Gastroesophageal sphincter (tissue), 4 donors: Measurements from ENCODE around the gene WDFY1. TPM values are rescaled to one million over a fixed set of nuclear protein-coding genes. Genes with fewer than 3 reads are reported as not detected.

Source experiments
- ATAC-seq: fragments of 150-250 bp; one replicate; pipeline ENCODE4 v1.9.1; 2016; ENCODE audit warnings: mild to moderate bottlenecking, moderate library complexity
- H3K27ac ChIP-seq, 4 donors: fragments of 200-600 bp; sonication (generic) in 3 of 4; 1 replicate in 3 of 4; 2 replicates in 1 of 4; pipeline ENCODE4 v1.5.1; 2016 to 2019
- H3K27me3 ChIP-seq: fragments of 200-600 bp; sonication (generic); one replicate; pipeline ENCODE4 v1.5.1; 2019
- H3K36me3 ChIP-seq, 2 donors: fragments of 200-600 bp; sonication (generic); one replicate each; pipeline ENCODE4 v1.5.1; 2019; ENCODE audit warnings: control low read depth in 1 of 2
- H3K4me1 ChIP-seq, 3 donors: fragments of 200-600 bp; sonication (generic); 1 replicate in 2 of 3; 2 replicates in 1 of 3; pipeline ENCODE4 v1.5.1; 2016 to 2019; ENCODE audit warnings: control low read depth in 2 of 3
- H3K4me3 ChIP-seq, 2 donors: fragments of 200-600 bp; sonication (generic); one replicate each; pipeline ENCODE4 v1.5.1; 2019; ENCODE audit warnings: mild to moderate bottlenecking in 1 of 2, moderate library complexity in 1 of 2
- H3K9me3 ChIP-seq, 3 donors: fragments of 200-600 bp; sonication (generic); one replicate each; pipeline ENCODE4 v1.5.1; 2017 to 2019; ENCODE audit warnings: control low read depth in 2 of 3
- EP300 ChIP-seq: sonication (generic); formaldehyde crosslinking; IDR thresholded peaks from one replicate; pipeline ENCODE4 v1.6.1; 2017; ENCODE audit warnings: antibody characterized with exemption, mild to moderate bottlenecking
- POLR2A ChIP-seq, 2 donors: fragments of 450-650 bp; IDR thresholded peaks; one replicate each; pipeline ENCODE4 v1.6.1; 2017; ENCODE audit warnings: antibody characterized with exemption in 2 of 2, mild to moderate bottlenecking in 2 of 2, moderate library complexity in 1 of 2
- POLR2AphosphoS5 ChIP-seq: sonication (generic); formaldehyde crosslinking; IDR thresholded peaks from one replicate; pipeline ENCODE4 v1.6.1; 2017; ENCODE audit warnings: antibody characterized with exemption
- WGBS, 2 donors: methylation state at CpG; one replicate each; pipeline ENCODE4 v1.1.5; 2018; ENCODE audit warnings: low coverage in 1 of 2; 5-methylcytosine and 5-hydroxymethylcytosine counted together
- total RNA-seq, 4 donors: library from RNA; depleted of rRNA; stranded (reverse); fragments of >200 nt; gene quantifications; one replicate each; pipeline ENCODE4 v1.1.0, GENCODE V29; 2016
- TF ChIP-seq, protein P1 (sequence below), 4 experiments: fragments of 200-600 bp in 2 of 4; fragments of 450-650 bp in 2 of 4; sonication (generic) in 1 of 4; IDR thresholded peaks; one replicate each; pipeline ENCODE4 v1.5.1; 2017 to 2019; ENCODE audit warnings: antibody characterized with exemption in 4 of 4, mild to moderate bottlenecking in 2 of 4, moderate library complexity in 2 of 4

WDFY1 gene
- total RNA-seq, 4 donors from 2014 or later: 26.3 to 49.7 (median 39.3) TPM

DNA sequence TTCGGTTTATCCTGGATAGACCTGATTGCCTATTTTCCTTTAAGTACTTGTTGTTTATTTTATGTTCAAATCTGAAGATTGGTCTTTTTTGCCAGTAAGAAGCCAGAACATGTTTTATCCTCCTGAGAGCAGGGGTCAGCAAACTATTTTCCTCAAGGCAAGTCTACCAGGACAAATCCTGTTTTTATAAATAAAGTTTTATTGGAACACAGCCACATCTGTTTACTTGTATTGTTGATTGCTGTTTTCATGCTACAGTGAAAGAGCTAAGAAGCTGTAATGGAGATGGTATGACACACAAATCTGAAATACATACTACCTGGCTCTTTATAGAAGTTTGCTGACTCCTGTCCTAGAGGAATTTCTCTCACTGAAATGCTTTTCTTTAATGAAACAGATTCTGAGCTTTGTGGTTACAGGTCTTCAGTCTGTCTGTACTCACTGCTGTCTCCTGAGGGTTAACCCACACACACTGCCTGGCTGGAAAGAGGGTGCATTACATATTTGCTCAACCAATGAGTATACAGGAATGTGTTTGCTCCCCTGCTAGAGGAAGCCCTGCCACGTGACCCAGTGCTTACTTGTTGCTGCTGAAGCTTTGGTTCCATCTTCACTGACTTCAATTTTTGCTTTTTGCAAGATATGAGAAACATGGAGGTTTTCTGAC is 34.7 kb upstream of the WDFY1 start:
- 81 to 92% methylated on average over 2 of the region's 2 CpGs for WGBS, 2 donors
- no peaks in the 10 kb centered on the region for H3K9me3 ChIP-seq
- H3K27me3 ChIP-seq: no peaks in the 10 kb centered on the region
- H3K4me3 ChIP-seq: no peak overlapping the region
- peaks cover 0 to 19% of the 10 kb centered on the region in 2 donors for H3K36me3 ChIP-seq
- TF ChIP-seq POLR2A (IDR thresholded peaks at IDR 0.05) (no peak), EP300 (no peak)
- ATAC-seq: no peak
- H3K4me1 ChIP-seq: no peaks in the 10 kb centered on the region
- H3K27ac ChIP-seq: no peak overlapping the region

DNA sequence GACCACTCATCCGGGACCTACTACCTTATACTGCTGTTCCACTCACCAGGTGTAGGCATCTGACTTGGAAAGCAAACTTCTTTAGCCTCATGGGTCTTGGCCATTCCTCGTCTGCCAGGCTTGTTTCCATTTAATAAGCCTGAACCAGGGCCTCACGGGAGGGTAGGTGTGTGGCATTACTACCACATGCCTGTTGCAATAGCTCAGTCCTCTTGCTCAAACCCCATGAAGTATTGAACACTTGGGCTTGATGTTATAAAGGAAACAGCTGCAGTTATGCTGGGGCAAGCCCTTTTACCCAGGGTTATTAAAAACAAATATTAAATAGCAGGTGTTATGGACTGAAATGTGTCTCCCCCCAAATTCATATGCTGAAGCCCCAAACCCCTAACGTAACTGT is 33.3 kb upstream of the WDFY1 start:
- H3K27me3 ChIP-seq: no peaks in the 10 kb centered on the region
- H3K4me1 ChIP-seq: no peaks in the 10 kb centered on the region
- no peaks in the 10 kb centered on the region for H3K9me3 ChIP-seq
- H3K27ac ChIP-seq: no peak overlapping the region
- H3K4me3 ChIP-seq: no peak overlapping the region
- no peak for ATAC-seq
- WGBS, 2 donors: 88 to 93% methylated on average over 2 of the region's 4 CpGs
- TF ChIP-seq EP300: no peak
- peaks cover 0 to 8% of the 10 kb centered on the region in 2 donors for H3K36me3 ChIP-seq

DNA sequence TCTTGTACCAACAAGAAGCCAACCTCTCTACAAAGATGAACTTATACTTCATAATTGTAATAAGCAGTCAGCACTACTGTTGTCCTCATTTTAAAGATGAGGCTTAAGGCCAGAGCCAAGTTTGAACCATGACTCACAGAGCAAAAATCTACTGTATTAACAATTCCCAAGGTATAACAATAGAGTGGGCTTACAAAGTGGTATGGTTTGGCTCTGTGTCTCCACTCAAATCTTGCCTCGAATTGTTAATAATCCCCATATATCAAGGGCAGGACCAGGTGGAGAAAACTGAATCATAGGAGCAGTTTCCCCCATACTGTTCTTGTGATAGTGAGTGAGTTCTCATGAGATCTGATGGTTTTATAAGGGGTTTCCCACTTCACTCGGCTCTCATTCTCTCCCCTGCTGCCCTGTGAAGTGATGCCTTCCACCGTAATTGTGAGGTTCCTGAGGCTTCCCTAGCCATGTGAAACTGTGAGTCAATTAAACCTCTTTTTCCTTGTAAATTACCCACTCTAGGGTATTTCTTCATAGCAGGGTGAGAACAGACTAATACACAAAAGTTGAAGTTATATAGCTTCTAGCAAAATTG is 31.6 kb upstream of the WDFY1 start:
- H3K27me3 ChIP-seq: no peaks in the 10 kb centered on the region
- no peaks in the 10 kb centered on the region for H3K4me1 ChIP-seq
- no peak overlapping the region for H3K4me3 ChIP-seq
- ATAC-seq: no peak
- H3K27ac ChIP-seq: no peak overlapping the region
- H3K36me3 ChIP-seq: peaks cover 0 to 8% of the 10 kb centered on the region in 2 donors
- TF ChIP-seq POLR2A (IDR thresholded peaks at IDR 0.05) (no peak), POLR2AphosphoS5 (no peak), EP300 (no peak)
- TF ChIP-seq, protein P1, sequence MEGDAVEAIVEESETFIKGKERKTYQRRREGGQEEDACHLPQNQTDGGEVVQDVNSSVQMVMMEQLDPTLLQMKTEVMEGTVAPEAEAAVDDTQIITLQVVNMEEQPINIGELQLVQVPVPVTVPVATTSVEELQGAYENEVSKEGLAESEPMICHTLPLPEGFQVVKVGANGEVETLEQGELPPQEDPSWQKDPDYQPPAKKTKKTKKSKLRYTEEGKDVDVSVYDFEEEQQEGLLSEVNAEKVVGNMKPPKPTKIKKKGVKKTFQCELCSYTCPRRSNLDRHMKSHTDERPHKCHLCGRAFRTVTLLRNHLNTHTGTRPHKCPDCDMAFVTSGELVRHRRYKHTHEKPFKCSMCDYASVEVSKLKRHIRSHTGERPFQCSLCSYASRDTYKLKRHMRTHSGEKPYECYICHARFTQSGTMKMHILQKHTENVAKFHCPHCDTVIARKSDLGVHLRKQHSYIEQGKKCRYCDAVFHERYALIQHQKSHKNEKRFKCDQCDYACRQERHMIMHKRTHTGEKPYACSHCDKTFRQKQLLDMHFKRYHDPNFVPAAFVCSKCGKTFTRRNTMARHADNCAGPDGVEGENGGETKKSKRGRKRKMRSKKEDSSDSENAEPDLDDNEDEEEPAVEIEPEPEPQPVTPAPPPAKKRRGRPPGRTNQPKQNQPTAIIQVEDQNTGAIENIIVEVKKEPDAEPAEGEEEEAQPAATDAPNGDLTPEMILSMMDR (IDR thresholded peaks at IDR 0.05): no peak
- WGBS, 2 donors: 28 to 62% methylated on average over 3 of the region's 3 CpGs
- no peaks in the 10 kb centered on the region for H3K9me3 ChIP-seq

DNA sequence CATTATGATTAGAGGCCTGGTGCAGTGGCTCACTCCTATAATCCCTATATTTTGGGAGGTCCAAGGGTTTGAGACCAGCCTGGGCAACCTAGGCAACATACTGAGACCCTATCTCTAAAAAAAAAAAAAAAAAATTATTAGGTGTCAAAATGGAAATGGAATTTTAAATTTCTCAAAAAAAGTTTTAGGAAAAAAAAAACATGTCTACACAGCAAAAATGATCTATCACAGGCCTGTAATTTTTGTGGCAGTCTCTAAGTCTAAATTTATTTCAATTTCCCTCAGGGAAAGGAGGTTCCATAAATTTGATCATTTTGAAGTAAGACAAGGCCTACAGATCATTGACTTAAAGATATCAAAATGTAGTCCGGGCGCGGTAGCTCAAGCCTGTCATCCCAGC is 28.5 kb upstream of the WDFY1 start:
- no peak for ATAC-seq
- no peak overlapping the region for H3K4me3 ChIP-seq
- H3K27me3 ChIP-seq: no peaks in the 10 kb centered on the region
- TF ChIP-seq EP300 (no peak), POLR2AphosphoS5 (no peak), POLR2A (IDR thresholded peaks at IDR 0.05) (no peak)
- TF ChIP-seq, protein P1 (IDR thresholded peaks at IDR 0.05): no peak
- WGBS, 2 donors: 93% methylated on average over 3 of the region's 3 CpGs; no CpG with 5 or more reads in 1 of the 2 donors
- H3K27ac ChIP-seq: no peak overlapping the region
- H3K4me1 ChIP-seq: peaks cover 0 to 5% (median 0%) of the 10 kb centered on the region in 3 donors
- H3K9me3 ChIP-seq: no peaks in the 10 kb centered on the region
- H3K36me3 ChIP-seq: peaks cover 0 to 6% of the 10 kb centered on the region in 2 donors

DNA sequence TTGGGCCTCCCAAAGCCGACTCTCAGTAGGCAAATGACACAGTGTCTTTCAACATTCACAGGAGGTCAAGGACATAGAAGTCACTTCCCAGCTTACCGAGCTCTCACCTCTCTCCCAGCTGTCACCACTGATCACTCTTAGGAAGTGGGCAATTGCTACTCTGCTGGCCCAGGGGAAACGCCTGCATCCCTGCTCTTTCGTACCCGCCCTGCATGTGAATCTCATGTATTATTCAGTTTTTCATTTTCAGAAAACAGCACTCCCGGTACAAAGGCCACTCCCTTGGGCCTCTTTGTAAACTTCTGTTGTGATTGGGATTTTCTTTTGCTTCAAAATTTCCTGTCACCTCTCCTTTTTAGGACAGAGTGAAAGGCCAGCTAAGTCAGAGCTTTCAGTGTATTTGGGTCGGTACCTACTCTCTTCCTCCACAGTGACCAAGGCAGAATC is 27.5 kb upstream of the WDFY1 start:
- Histone ChIP-seq H3K36me3 (peaks cover 0 to 16% of the 10 kb centered on the region in 2 donors), H3K9me3 (no peaks in the 10 kb centered on the region), H3K4me3 (no peak overlapping the region), H3K27ac (no peak overlapping the region), H3K27me3 (no peaks in the 10 kb centered on the region), H3K4me1 (peaks cover 0 to 5% (median 0%) of the 10 kb centered on the region in 3 donors)
- TF ChIP-seq, protein P1 (IDR thresholded peaks at IDR 0.05): no peak
- TF ChIP-seq POLR2AphosphoS5 (no peak), EP300 (no peak), POLR2A (IDR thresholded peaks at IDR 0.05) (no peak)
- ATAC-seq: no peak
- WGBS, 2 donors: 73 to 84% methylated on average over 2 to 7 of the region's 7 CpGs

DNA sequence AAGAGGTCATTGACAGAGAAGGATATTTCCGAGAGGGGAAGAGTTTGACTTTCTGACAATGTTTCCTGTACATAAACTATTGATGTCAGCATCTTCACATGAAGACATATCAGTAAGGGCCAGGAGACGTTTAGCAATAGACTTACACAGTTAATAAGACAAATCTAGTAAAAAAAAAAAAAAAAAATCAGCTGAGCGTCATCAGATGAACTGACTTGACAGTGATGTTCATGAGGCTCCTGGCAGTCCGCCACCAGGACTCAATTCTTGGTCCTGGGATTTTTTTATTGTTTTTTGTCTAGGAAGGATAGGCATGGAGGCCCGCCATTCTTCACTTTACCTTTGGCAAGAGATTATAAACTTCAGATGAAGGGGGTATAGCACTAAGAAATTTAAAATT is 26.6 kb upstream of the WDFY1 start:
- H3K36me3 ChIP-seq: peaks cover 0 to 25% of the 10 kb centered on the region in 2 donors
- no peak for ATAC-seq
- H3K27ac ChIP-seq: no peak overlapping the region
- WGBS, 2 donors: 87 to 90% methylated on average over 4 to 5 of the region's 5 CpGs
- no peak for TF ChIP-seq POLR2AphosphoS5
- TF ChIP-seq POLR2A (IDR thresholded peaks at IDR 0.05): no peak
- peaks cover 0 to 5% (median 0%) of the 10 kb centered on the region in 3 donors for H3K4me1 ChIP-seq
- no peaks in the 10 kb centered on the region for H3K9me3 ChIP-seq
- H3K27me3 ChIP-seq: no peaks in the 10 kb centered on the region
- H3K4me3 ChIP-seq: no peak overlapping the region
